NCI-H2029 treated with DMSO at 0.1 percent for 48 hours (cell line): ENCODE results near the gene TRAPPC14.
"Not testable (repeated sequence)": the region's sequence is repeated elsewhere in the genome, so short reads cannot be mapped to it uniquely, and the experiment has no call there.

Source experiments
- DNase-seq: peaks from one replicate; lab custom pipeline; 2025; lab: John Stamatoyannopoulos, UW

Gene TRAPPC14

GRCh38 chr7:100158229-100159098 is at the start of gene TRAPPC14:
TRAPPC14 (minus strand) TSS chr7:100158723; CDS start chr7:100158499, 224 bp downstream.
- peak; percentile 60 for DNase-seq

GRCh38 chr7:100204454-100204853 is 45.9 kb upstream of the TRAPPC14 start:
- DNase-seq = no peak

- DNase-seq = no peak
These were observed 42.2 kb upstream of the TRAPPC14 start for GRCh38 chr7:100200693-100201092.

GRCh38 chr7:100198266-100198665 is 39.7 kb upstream of the TRAPPC14 start:
- DNase-seq = no peak

GRCh38 chr7:100195901-100196322 is 37.4 kb upstream of the TRAPPC14 start:
- DNase-seq = not testable (repeated sequence)

- DNase-seq = no peak
These were observed 36.7 kb upstream of the TRAPPC14 start for GRCh38 chr7:100195222-100195621.

- DNase-seq = no peak
These were observed 34.4 kb upstream of the TRAPPC14 start for GRCh38 chr7:100192969-100193368.

- DNase-seq = not testable (repeated sequence)
These were observed 33.8 kb upstream of the TRAPPC14 start for GRCh38 chr7:100192281-100192862.

- no peak for DNase-seq
These were observed 33.3 kb upstream of the TRAPPC14 start for GRCh38 chr7:100191775-100192174.

- no peak for DNase-seq
These were observed 31.7 kb upstream of the TRAPPC14 start for GRCh38 chr7:100190048-100190711.

- no peak for DNase-seq
These were observed 30.5 kb upstream of the TRAPPC14 start for GRCh38 chr7:100189061-100189460.

GRCh38 chr7:100185726-100186125 is 27.2 kb upstream of the TRAPPC14 start:
- DNase-seq = no peak

GRCh38 chr7:100183090-100183489 is 24.6 kb upstream of the TRAPPC14 start:
- DNase-seq = not testable (repeated sequence)

- not testable (repeated sequence) for DNase-seq
These were observed 24.1 kb upstream of the TRAPPC14 start for GRCh38 chr7:100182616-100183015.

GRCh38 chr7:100180084-100180483 is 21.6 kb upstream of the TRAPPC14 start:
- not testable (repeated sequence) for DNase-seq

GRCh38 chr7:100177045-100178001 is 18.8 kb upstream of the TRAPPC14 start, which contains the start of the genes GPC2 and STAG3:
GPC2 (minus strand) TSS chr7:100177381; CDS start chr7:100177199, 182 bp downstream.
STAG3 (plus strand) TSS chr7:100177918; CDS start chr7:100180557, 2,639 bp downstream.
- DNase-seq = peak; percentile 90

- DNase-seq = no peak
These were observed 17.8 kb upstream of the TRAPPC14 start for GRCh38 chr7:100176096-100177044.

- DNase-seq = no peak
These were observed 16.9 kb upstream of the TRAPPC14 start for GRCh38 chr7:100175296-100175935.

GRCh38 chr7:100174582-100174981 is 16.1 kb upstream of the TRAPPC14 start:
- no peak for DNase-seq
